ENCODE data around the gene ELF1. TPM values are rescaled to one million over a fixed set of nuclear protein-coding genes. Genes with fewer than 3 reads are reported as not detected.

ELF1 gene
- total RNA-seq, 1 experiment from 2014 or later: 28.5 TPM

GRCh38 chr13:41060082-41060723, 41.1 kb upstream of the ELF1 start:
- TF ChIP-seq SIN3A (IDR thresholded peaks at IDR 0.05; ENCODE audit: borderline replicate concordance, insufficient read depth, low read depth, low read length) (0 out of 2 replicates have a peak, but pooled peaks have one; percentile 56), CTCF (IDR thresholded peaks at IDR 0.05) (peak; percentile 43), POLR2AphosphoS5 (IDR thresholded peaks at IDR 0.05; ENCODE audit: low read depth, low read length) (no peak)
- peaks cover 23% of the 10 kb centered on the region for H3K36me3 ChIP-seq (ENCODE audit: control insufficient read depth, insufficient read depth, low read length)
- H3K4me1 ChIP-seq (ENCODE audit: control insufficient read depth, insufficient read depth, low read length): peaks cover 44% of the 10 kb centered on the region
- BruUV-seq (replicated peaks): no TSS peak
- in situ Hi-C loops (cut with HindIII; ENCODE audit: low pct_unique_long_range_greater_than_20kb, low sequenced_read_pairs) (no loop called here), intact Hi-C loops (cut with micrococcal nuclease; ENCODE audit: unreplicated experiment) (no loop called here)
- H3K4me3 ChIP-seq (ENCODE audit: low read depth in 2 of 2, low read length in 2 of 2): peak overlapping the region; percentile 82 to 88
- H3K27me3 ChIP-seq (ENCODE audit: control insufficient read depth, insufficient read depth, low read length): no peaks in the 10 kb centered on the region
- ChIA-PET POLR2A (interaction anchor here (0.5 to 1.1 kb wide), 2 partner anchors 20 to 258 kb away, joined by 4 to 7 read pairs; no protein-coding TSS in a partner anchor), CTCF (no interaction called here)
- H3K27ac ChIP-seq (ENCODE audit: low read length): peak overlapping the region; percentile 98
- H3K9me3 ChIP-seq (ENCODE audit: control insufficient read depth, insufficient read depth, low read depth, low read length): no peaks in the 10 kb centered on the region
- ATAC-seq: peak; percentile 59
- no peak for DNase-seq (ENCODE audit: low read depth, low spot score)

GRCh38 chr13:41059456-41060081, 40.5 kb upstream of the ELF1 start:
- ATAC-seq (no peak), DNase-seq (ENCODE audit: low read depth, low spot score) (no peak)
- Histone ChIP-seq H3K36me3 (ENCODE audit: control insufficient read depth, insufficient read depth, low read length) (peaks cover 18% of the 10 kb centered on the region), H3K4me1 (ENCODE audit: control insufficient read depth, insufficient read depth, low read length) (peaks cover 50% of the 10 kb centered on the region), H3K27ac (ENCODE audit: low read length) (peak overlapping the region; percentile 98), H3K9me3 (ENCODE audit: control insufficient read depth, insufficient read depth, low read depth, low read length) (no peaks in the 10 kb centered on the region), H3K27me3 (ENCODE audit: control insufficient read depth, insufficient read depth, low read length) (no peaks in the 10 kb centered on the region), H3K4me3 (ENCODE audit: low read depth in 2 of 2, low read length in 2 of 2) (peak overlapping the region; percentile 82 to 88)
- CTCF ChIA-PET: no interaction called here
- no TSS peak for BruUV-seq (replicated peaks)
- TF ChIP-seq REST (IDR thresholded peaks at IDR 0.05; ENCODE audit: insufficient read depth in 1 of 2, low read depth in 2 of 2, low read length in 1 of 2) (no peak), TCF7L2 (IDR thresholded peaks at IDR 0.05; ENCODE audit: low read depth, low read length) (no peak), POLR2AphosphoS5 (IDR thresholded peaks at IDR 0.05; ENCODE audit: low read depth, low read length) (no peak), CTCF (IDR thresholded peaks at IDR 0.05) (no peak), SIN3A (IDR thresholded peaks at IDR 0.05; ENCODE audit: borderline replicate concordance, insufficient read depth, low read depth, low read length) (no peak)
- in situ Hi-C loops (cut with HindIII; ENCODE audit: low pct_unique_long_range_greater_than_20kb, low sequenced_read_pairs): no loop called here
- POLR2A ChIA-PET: no interaction called here
- intact Hi-C loops (cut with micrococcal nuclease; ENCODE audit: unreplicated experiment): no loop called here

All from Panc1 (cell line).